DOHH2 (cell line): ENCODE results near the gene HJV.

Experiments
- CTCF ChIP-seq: fragments of 200-600 bp; sonication (generic); IDR thresholded peaks from one replicate; pipeline ENCODE4 v1.5.1; 2014; ENCODE audit warnings: antibody characterized with exemption, mild to moderate bottlenecking, low read depth, low read length; ENCODE audit not compliant: poor library complexity, severe bottlenecking
- EZH2phosphoT487 ChIP-seq: fragments of 200-600 bp; sonication (generic); IDR thresholded peaks from 2 replicates; pipeline ENCODE4 v1.6.1; 2017; ENCODE audit warnings: borderline replicate concordance, mild to moderate bottlenecking, antibody characterized with exemption, low read length, moderate library complexity, mixed read lengths

- TF ChIP-seq CTCF (no peak), EZH2phosphoT487 (no peak)
Observed at GRCh38 chr1:145985502-145986439, 35.8 kb downstream of the HJV start.
